Uterus (tissue), 2 donors: ENCODE data around the gene IL22.

ENCODE experiments used
- CTCF ChIP-seq, 4 experiments: fragments of 200-600 bp in 2 of 4; fragments of 450-650 bp in 2 of 4; sonication (generic) in 2 of 4; IDR thresholded peaks; one replicate each; pipeline ENCODE4 v1.5.1; 2016 to 2019; ENCODE audit warnings: antibody characterized with exemption in 4 of 4, mild to moderate bottlenecking in 2 of 4, moderate library complexity in 1 of 4
- POLR2A ChIP-seq, 2 donors: fragments of 450-650 bp; IDR thresholded peaks; one replicate each; pipeline ENCODE4 v1.6.1; 2016; ENCODE audit warnings: antibody characterized with exemption in 2 of 2, mild to moderate bottlenecking in 1 of 2, moderate library complexity in 1 of 2

DNA sequence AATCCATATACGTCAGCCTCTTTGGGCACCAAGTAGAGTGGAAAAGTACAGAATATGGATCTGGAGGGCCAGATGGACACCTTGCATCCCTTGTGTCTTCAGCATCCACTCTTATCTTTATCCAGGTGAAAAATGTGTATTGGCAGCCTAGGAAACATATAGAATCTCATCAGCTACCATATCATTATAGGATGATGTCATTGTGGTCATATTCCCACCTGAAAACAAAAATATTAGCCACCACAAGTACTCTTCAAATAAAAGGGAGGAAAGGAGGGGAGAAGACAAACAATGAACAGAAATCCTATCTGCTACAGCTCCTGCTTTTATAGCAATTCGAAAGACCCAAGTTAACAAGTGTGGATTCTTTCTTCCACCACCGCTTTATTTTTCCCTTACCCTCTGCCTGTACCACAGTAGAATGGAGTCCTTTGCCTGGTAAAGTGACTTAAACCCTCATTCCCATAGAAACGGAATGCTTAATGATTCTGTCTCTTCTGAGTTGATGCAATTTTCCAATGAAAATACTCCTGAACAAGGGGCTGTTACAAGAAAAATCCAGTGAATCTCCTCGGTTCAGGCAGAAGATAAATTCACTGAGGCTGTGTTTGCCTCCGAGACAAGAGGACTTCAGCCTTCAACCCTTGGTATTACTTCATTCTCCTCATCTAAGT, 14.0 kb downstream of the IL22 start:
- TF ChIP-seq CTCF (IDR thresholded peaks at IDR 0.05) (no peak), POLR2A (IDR thresholded peaks at IDR 0.05) (no peak)
